GM21717 (cell line): ENCODE measurements around the gene SH3GL2.
A peak's percentile ranks its signal among the peaks of the same experiment; 100 is the strongest.

Source experiments
- ATAC-seq: cut with Tn5 transposase; IDR thresholded peaks from one replicate; pipeline ENCODE4 v1.9.1; 2021; ENCODE audit warnings: mild to moderate bottlenecking, moderate library complexity; ENCODE audit not compliant: unreplicated experiment

The SH3GL2 gene

GRCh38 chr9:17802249-17802857, 223.5 kb downstream of the SH3GL2 start:
- no peak for ATAC-seq

GRCh38 chr9:17807613-17808282, 228.9 kb downstream of the SH3GL2 start:
- ATAC-seq, result no peak

GRCh38 chr9:17810317-17810716, 231.5 kb downstream of the SH3GL2 start:
- no peak for ATAC-seq

GRCh38 chr9:17810728-17811571, 232.1 kb downstream of the SH3GL2 start:
- peak; percentile 47 for ATAC-seq

GRCh38 chr9:17813798-17814197, 234.9 kb downstream of the SH3GL2 start:
- no peak for ATAC-seq

- no peak for ATAC-seq
These were observed 237.7 kb downstream of the SH3GL2 start for GRCh38 chr9:17816431-17817027.

GRCh38 chr9:17824191-17824590, 245.3 kb downstream of the SH3GL2 start:
- ATAC-seq, result no peak

- no peak for ATAC-seq
These were observed 245.9 kb downstream of the SH3GL2 start for GRCh38 chr9:17824616-17825264.

- ATAC-seq, result no peak
These were observed 246.4 kb downstream of the SH3GL2 start for GRCh38 chr9:17825265-17825659.

- ATAC-seq, result no peak
These were observed 250.2 kb downstream of the SH3GL2 start for GRCh38 chr9:17829064-17829463.

GRCh38 chr9:17829812-17830385, 251.0 kb downstream of the SH3GL2 start:
- ATAC-seq, result no peak

GRCh38 chr9:17832812-17833211, 253.9 kb downstream of the SH3GL2 start:
- no peak for ATAC-seq

GRCh38 chr9:17833846-17834245, 255.0 kb downstream of the SH3GL2 start:
- no peak for ATAC-seq

GRCh38 chr9:17837965-17838364, 259.1 kb downstream of the SH3GL2 start:
- ATAC-seq, result no peak

- ATAC-seq, result no peak
These were observed 260.9 kb downstream of the SH3GL2 start for GRCh38 chr9:17839776-17840175.

GRCh38 chr9:17843236-17843635, 264.4 kb downstream of the SH3GL2 start:
- no peak for ATAC-seq
